DOHH2 (cell line): ENCODE data around the gene VPREB1.

Experiments
- H3F3A ChIP-seq: fragments of 200-600 bp; sonication (generic), shearing (Covaris generic); 2 replicates; pipeline ENCODE4 v1.6.0; 2016; ENCODE audit warnings: antibody characterized with exemption, mild to moderate bottlenecking; ENCODE audit not compliant: control insufficient read depth, insufficient read depth
- H3K27ac ChIP-seq: fragments of 200-600 bp; sonication (generic); 2 replicates; pipeline ENCODE4 v1.5.1; 2014; ENCODE audit warnings: low read depth, mild to moderate bottlenecking, low read length, moderate library complexity
- H3K27me3 ChIP-seq: fragments of 200-600 bp; sonication (generic); 2 replicates; pipeline ENCODE4 v1.6.1; 2014; ENCODE audit warnings: mild to moderate bottlenecking, low read length, mixed read lengths; ENCODE audit not compliant: control insufficient read depth
- H3K36me3 ChIP-seq: fragments of 200-600 bp; sonication (generic); 2 replicates; pipeline ENCODE4 v1.6.1; 2014; ENCODE audit warnings: mild to moderate bottlenecking, low read length, moderate library complexity, mixed read lengths; ENCODE audit not compliant: control insufficient read depth
- H3K4me1 ChIP-seq: fragments of 200-600 bp; sonication (generic); 2 replicates; pipeline ENCODE4 v1.6.1; 2014; ENCODE audit warnings: mild to moderate bottlenecking, low read length, mixed read lengths; ENCODE audit not compliant: control insufficient read depth
- H3K4me2 ChIP-seq: fragments of 200-600 bp; sonication (generic); 2 replicates; pipeline ENCODE4 v1.6.0; 2014; ENCODE audit warnings: mild to moderate bottlenecking, low read length, moderate library complexity
- H3K4me3 ChIP-seq: fragments of 200-600 bp; sonication (generic); 2 replicates; pipeline ENCODE4 v1.5.1; 2014; ENCODE audit warnings: mild to moderate bottlenecking, low read length, mixed read lengths
- H3K79me2 ChIP-seq: fragments of 200-600 bp; sonication (generic); 2 replicates; pipeline ENCODE4 v1.6.1; 2014; ENCODE audit warnings: mild to moderate bottlenecking, low read length, mixed read lengths; ENCODE audit not compliant: control insufficient read depth
- H3K9me2 ChIP-seq: fragments of 200-600 bp; sonication (generic); replicated peaks from 2 replicates; pipeline ENCODE4 v1.6.1; 2014; ENCODE audit warnings: mild to moderate bottlenecking, low read length, mixed read lengths; ENCODE audit not compliant: control insufficient read depth
- H3K9me3 ChIP-seq: fragments of 200-600 bp; sonication (generic); 2 replicates; pipeline ENCODE4 v1.6.1; 2014; ENCODE audit warnings: antibody characterized with exemption, low read length, mixed read lengths; ENCODE audit not compliant: control insufficient read depth, insufficient read depth
- H4K20me1 ChIP-seq: fragments of 200-600 bp; sonication (generic); 2 replicates; pipeline ENCODE4 v1.6.0; 2014; ENCODE audit warnings: low read depth, mild to moderate bottlenecking, antibody characterized with exemption, low read length, moderate library complexity; ENCODE audit not compliant: control insufficient read depth, insufficient read depth
- EZH2phosphoT487 ChIP-seq: fragments of 200-600 bp; sonication (generic); IDR thresholded peaks from 2 replicates; pipeline ENCODE4 v1.6.1; 2017; ENCODE audit warnings: borderline replicate concordance, mild to moderate bottlenecking, antibody characterized with exemption, low read length, moderate library complexity, mixed read lengths
- TF ChIP-seq, protein P1 (sequence below): fragments of 200-600 bp; sonication (generic); IDR thresholded peaks from one replicate; pipeline ENCODE4 v1.5.1; 2014; ENCODE audit warnings: antibody characterized with exemption, mild to moderate bottlenecking, low read depth, low read length; ENCODE audit not compliant: poor library complexity, severe bottlenecking

VPREB1 gene

DNA sequence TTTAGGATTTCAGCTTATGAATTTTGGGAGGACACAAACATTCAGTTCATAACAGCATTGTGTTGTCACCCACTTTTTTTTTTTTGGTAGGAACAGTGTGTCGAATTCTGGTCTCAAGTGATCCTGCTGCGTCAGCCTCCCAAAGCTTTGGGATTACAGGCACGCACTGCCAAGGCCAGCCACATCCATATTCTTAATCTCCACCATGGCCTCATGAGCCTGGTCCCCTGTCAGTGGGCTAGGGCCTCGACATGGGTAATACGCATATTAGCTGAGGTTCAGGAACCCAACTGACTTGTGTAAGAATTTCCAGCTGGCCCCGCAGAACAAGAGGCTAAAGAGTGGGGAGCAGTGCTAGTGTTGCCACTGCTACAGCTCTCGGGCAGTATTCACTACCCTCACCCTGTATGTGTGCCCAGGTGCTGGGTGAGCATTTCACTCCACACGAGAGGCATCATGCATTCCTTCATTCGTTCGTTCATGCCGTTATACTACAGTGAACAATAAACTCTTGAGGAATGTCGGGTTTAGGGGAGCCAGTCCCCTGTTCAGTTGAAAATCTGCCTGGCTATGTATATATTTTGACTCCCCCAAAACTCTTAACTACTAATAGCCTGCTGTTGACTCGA is 5.2 kb upstream of the VPREB1 start:
- TF ChIP-seq, protein P1, sequence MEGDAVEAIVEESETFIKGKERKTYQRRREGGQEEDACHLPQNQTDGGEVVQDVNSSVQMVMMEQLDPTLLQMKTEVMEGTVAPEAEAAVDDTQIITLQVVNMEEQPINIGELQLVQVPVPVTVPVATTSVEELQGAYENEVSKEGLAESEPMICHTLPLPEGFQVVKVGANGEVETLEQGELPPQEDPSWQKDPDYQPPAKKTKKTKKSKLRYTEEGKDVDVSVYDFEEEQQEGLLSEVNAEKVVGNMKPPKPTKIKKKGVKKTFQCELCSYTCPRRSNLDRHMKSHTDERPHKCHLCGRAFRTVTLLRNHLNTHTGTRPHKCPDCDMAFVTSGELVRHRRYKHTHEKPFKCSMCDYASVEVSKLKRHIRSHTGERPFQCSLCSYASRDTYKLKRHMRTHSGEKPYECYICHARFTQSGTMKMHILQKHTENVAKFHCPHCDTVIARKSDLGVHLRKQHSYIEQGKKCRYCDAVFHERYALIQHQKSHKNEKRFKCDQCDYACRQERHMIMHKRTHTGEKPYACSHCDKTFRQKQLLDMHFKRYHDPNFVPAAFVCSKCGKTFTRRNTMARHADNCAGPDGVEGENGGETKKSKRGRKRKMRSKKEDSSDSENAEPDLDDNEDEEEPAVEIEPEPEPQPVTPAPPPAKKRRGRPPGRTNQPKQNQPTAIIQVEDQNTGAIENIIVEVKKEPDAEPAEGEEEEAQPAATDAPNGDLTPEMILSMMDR: no peak
- TF ChIP-seq EZH2phosphoT487: no peak
- no peaks in the 10 kb centered on the region for H3K36me3 ChIP-seq
- no peak overlapping the region for H3K4me3 ChIP-seq
- H3K27me3 ChIP-seq: no peaks in the 10 kb centered on the region
- H3K9me3 ChIP-seq: no peaks in the 10 kb centered on the region
- H3K27ac ChIP-seq: no peak overlapping the region
- H3K79me2 ChIP-seq: no peaks in the 10 kb centered on the region
- H4K20me1 ChIP-seq: no peaks in the 10 kb centered on the region
- no peaks in the 10 kb centered on the region for H3K9me2 ChIP-seq
- no peak overlapping the region for H3K4me2 ChIP-seq
- H3K4me1 ChIP-seq: peaks cover 62% of the 10 kb centered on the region
- no peaks in the 10 kb centered on the region for H3F3A ChIP-seq

GRCh38 chr22:22241554-22241898 is 3.1 kb upstream of the VPREB1 start:
- Histone ChIP-seq H3K9me2 (no peaks in the 10 kb centered on the region), H3K27me3 (no peaks in the 10 kb centered on the region), H3K4me1 (peaks cover 62% of the 10 kb centered on the region), H3K4me3 (no peak overlapping the region), H3K4me2 (no peak overlapping the region), H3K79me2 (no peaks in the 10 kb centered on the region), H3F3A (peaks cover 16% of the 10 kb centered on the region), H3K9me3 (no peaks in the 10 kb centered on the region), H4K20me1 (no peaks in the 10 kb centered on the region), H3K27ac (no peak overlapping the region), H3K36me3 (no peaks in the 10 kb centered on the region)
- TF ChIP-seq EZH2phosphoT487: no peak
- TF ChIP-seq, protein P1: no peak

GRCh38 chr22:22242488-22242887 is 2.1 kb upstream of the VPREB1 start:
- H3K4me2 ChIP-seq: peak overlapping the region; percentile 82
- no peaks in the 10 kb centered on the region for H3K27me3 ChIP-seq
- H3K79me2 ChIP-seq: no peaks in the 10 kb centered on the region
- H3F3A ChIP-seq: peaks cover 18% of the 10 kb centered on the region
- H3K4me3 ChIP-seq: no peak overlapping the region
- TF ChIP-seq EZH2phosphoT487: no peak
- TF ChIP-seq, protein P1: no peak
- no peaks in the 10 kb centered on the region for H3K9me3 ChIP-seq
- H3K36me3 ChIP-seq: no peaks in the 10 kb centered on the region
- no peaks in the 10 kb centered on the region for H3K9me2 ChIP-seq
- no peak overlapping the region for H3K27ac ChIP-seq
- H3K4me1 ChIP-seq: peaks cover 72% of the 10 kb centered on the region
- H4K20me1 ChIP-seq: no peaks in the 10 kb centered on the region
